SU-DHL-6 (cell line): Measurements from ENCODE around the gene MMP20.

Source experiments
- H2AFZ ChIP-seq: fragments of 200-600 bp; sonication (generic); 2 replicates; pipeline ENCODE4 v1.6.1; 2014; ENCODE audit warnings: low read depth, mild to moderate bottlenecking, moderate library complexity, mixed read lengths, antibody characterized with exemption, low read length; ENCODE audit not compliant: severe bottlenecking
- H3F3A ChIP-seq: fragments of 200-600 bp; shearing (Covaris generic); 2 replicates; pipeline ENCODE4 v1.6.0; 2016; ENCODE audit warnings: antibody characterized with exemption, mild to moderate bottlenecking; ENCODE audit not compliant: insufficient read depth
- H3K27ac ChIP-seq: fragments of 200-600 bp; sonication (generic); 2 replicates; pipeline ENCODE4 v1.5.1; 2016; ENCODE audit warnings: low read depth, mild to moderate bottlenecking, low read length, moderate library complexity, mixed read lengths
- H3K27me3 ChIP-seq: fragments of 200-600 bp; sonication (generic), shearing (Covaris generic); 2 replicates; pipeline ENCODE4 v1.6.0; 2014; ENCODE audit warnings: mild to moderate bottlenecking, low read length
- H3K36me3 ChIP-seq: fragments of 200-600 bp; sonication (generic); 2 replicates; pipeline ENCODE4 v1.6.1; 2014; ENCODE audit warnings: mild to moderate bottlenecking, low read length, mixed read lengths
- H3K4me2 ChIP-seq: fragments of 300-600, 200-600 bp; shearing (Covaris generic), sonication (generic); 2 replicates; pipeline ENCODE4 v1.6.0; 2014; ENCODE audit warnings: low read length, low read depth, mild to moderate bottlenecking; ENCODE audit not compliant: poor library complexity, severe bottlenecking
- H3K4me3 ChIP-seq: fragments of 200-600 bp; sonication (generic); 2 replicates; pipeline ENCODE4 v1.5.1; 2014; ENCODE audit warnings: antibody characterized with exemption, low read length, mild to moderate bottlenecking, mixed read lengths; ENCODE audit not compliant: insufficient read depth, poor library complexity, severe bottlenecking
- H3K79me2 ChIP-seq: fragments of 200-600 bp; sonication (generic); 2 replicates; pipeline ENCODE4 v1.6.1; 2014; ENCODE audit warnings: mild to moderate bottlenecking, low read length, moderate library complexity; ENCODE audit not compliant: insufficient read depth
- H3K9ac ChIP-seq: fragments of 200-600 bp; sonication (generic); 2 replicates; pipeline ENCODE4 v1.7.0; 2014; ENCODE audit warnings: mild to moderate bottlenecking, low read length
- H3K9me2 ChIP-seq: fragments of 200-600 bp; sonication (generic); replicated peaks from 2 replicates; pipeline ENCODE4 v1.6.1; 2014; ENCODE audit warnings: low read length; ENCODE audit not compliant: insufficient read depth
- H3K9me3 ChIP-seq: fragments of 200-600 bp; sonication (generic); 2 replicates; pipeline ENCODE4 v1.6.1; 2014; ENCODE audit warnings: low read length, mixed read lengths; ENCODE audit not compliant: insufficient read depth
- H4K20me1 ChIP-seq: fragments of 200-600 bp; sonication (generic); 2 replicates; pipeline ENCODE4 v1.6.1; 2014; ENCODE audit warnings: low read depth, mild to moderate bottlenecking, antibody characterized with exemption, low read length, moderate library complexity, mixed read lengths
- EZH2phosphoT487 ChIP-seq: fragments of 200-600 bp; sonication (generic), shearing (Covaris generic); conservative IDR thresholded peaks from 2 replicates; pipeline ENCODE4 v1.6.1; 2018; ENCODE audit warnings: mild to moderate bottlenecking, antibody characterized with exemption, low read length, moderate library complexity, mixed read lengths
- TF ChIP-seq, protein P1 (sequence below): fragments of 200-600 bp; sonication (generic); IDR thresholded peaks from one replicate; pipeline ENCODE4 v1.5.1; 2017; ENCODE audit warnings: antibody characterized with exemption, mild to moderate bottlenecking, low read length, moderate library complexity; ENCODE audit not compliant: insufficient read depth, poor library complexity, severe bottlenecking

The MMP20 gene

GRCh38 chr11:102546923-102547471 lies 78.1 kb downstream of the MMP20 start:
- peak overlapping the region; percentile 64 for H2AFZ ChIP-seq

GRCh38 chr11:102546427-102546826 lies 78.7 kb downstream of the MMP20 start:
- H3K27ac ChIP-seq = peak overlapping the region; percentile 71
- H3K9ac ChIP-seq = peak overlapping the region; percentile 13; the same call in 1 of the 2 replicates
- peak overlapping the region; percentile 47 for H3K4me2 ChIP-seq
- TF ChIP-seq, protein P1, sequence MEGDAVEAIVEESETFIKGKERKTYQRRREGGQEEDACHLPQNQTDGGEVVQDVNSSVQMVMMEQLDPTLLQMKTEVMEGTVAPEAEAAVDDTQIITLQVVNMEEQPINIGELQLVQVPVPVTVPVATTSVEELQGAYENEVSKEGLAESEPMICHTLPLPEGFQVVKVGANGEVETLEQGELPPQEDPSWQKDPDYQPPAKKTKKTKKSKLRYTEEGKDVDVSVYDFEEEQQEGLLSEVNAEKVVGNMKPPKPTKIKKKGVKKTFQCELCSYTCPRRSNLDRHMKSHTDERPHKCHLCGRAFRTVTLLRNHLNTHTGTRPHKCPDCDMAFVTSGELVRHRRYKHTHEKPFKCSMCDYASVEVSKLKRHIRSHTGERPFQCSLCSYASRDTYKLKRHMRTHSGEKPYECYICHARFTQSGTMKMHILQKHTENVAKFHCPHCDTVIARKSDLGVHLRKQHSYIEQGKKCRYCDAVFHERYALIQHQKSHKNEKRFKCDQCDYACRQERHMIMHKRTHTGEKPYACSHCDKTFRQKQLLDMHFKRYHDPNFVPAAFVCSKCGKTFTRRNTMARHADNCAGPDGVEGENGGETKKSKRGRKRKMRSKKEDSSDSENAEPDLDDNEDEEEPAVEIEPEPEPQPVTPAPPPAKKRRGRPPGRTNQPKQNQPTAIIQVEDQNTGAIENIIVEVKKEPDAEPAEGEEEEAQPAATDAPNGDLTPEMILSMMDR = no peak
- no peak for TF ChIP-seq EZH2phosphoT487
- H2AFZ ChIP-seq = peak overlapping the region; percentile 64
- H4K20me1 ChIP-seq = no peaks in the 10 kb centered on the region
- no peaks in the 10 kb centered on the region for H3K79me2 ChIP-seq
- no peaks in the 10 kb centered on the region for H3K9me3 ChIP-seq
- no peaks in the 10 kb centered on the region for H3K27me3 ChIP-seq
- peak overlapping the region; percentile 5 for H3K4me3 ChIP-seq
- peaks cover 12% of the 10 kb centered on the region for H3F3A ChIP-seq
- no peaks in the 10 kb centered on the region for H3K9me2 ChIP-seq
- no peaks in the 10 kb centered on the region for H3K36me3 ChIP-seq

More at GRCh38 chr11:102546923-102547471, 78.1 kb downstream of the MMP20 start:
- no peaks in the 10 kb centered on the region for H3K36me3 ChIP-seq
- no peaks in the 10 kb centered on the region for H4K20me1 ChIP-seq
- H3K4me3 ChIP-seq = peak overlapping the region; percentile 5
- peak overlapping the region; percentile 71 for H3K27ac ChIP-seq
- TF ChIP-seq, protein P1 = no peak
- TF ChIP-seq EZH2phosphoT487 = no peak
- H3K27me3 ChIP-seq = no peaks in the 10 kb centered on the region
- H3K9me2 ChIP-seq = no peaks in the 10 kb centered on the region
- no peaks in the 10 kb centered on the region for H3K79me2 ChIP-seq
- peak overlapping the region; percentile 19; the same call in 1 of the 2 replicates for H3K9ac ChIP-seq
- H3K9me3 ChIP-seq = no peaks in the 10 kb centered on the region
- H3K4me2 ChIP-seq = peak overlapping the region; percentile 47
- H3F3A ChIP-seq = peaks cover 12% of the 10 kb centered on the region

DNA sequence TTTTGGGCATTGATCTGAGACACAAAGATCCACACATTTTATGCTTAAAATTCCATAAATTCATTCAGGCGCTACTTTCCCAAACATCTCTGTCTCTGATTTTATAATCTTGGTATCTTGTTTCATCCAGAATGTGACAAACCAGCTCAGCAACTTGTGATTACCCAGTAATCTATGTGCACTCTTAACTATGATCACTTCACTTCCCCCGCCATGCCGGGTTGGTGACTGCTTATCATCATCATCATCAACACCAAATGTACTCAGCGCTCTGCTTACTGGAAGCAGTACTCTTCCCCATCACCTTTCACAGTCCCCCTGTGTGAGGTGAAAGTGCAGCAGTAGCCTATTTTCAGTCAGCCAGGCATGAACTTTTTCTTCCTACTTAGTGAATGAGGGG lies 79.4 kb downstream of the MMP20 start:
- Histone ChIP-seq H3K9me3 (no peaks in the 10 kb centered on the region), H3K9me2 (no peaks in the 10 kb centered on the region), H3K27me3 (no peaks in the 10 kb centered on the region), H3K9ac (peak overlapping the region; percentile 13; the same call in 1 of the 2 replicates), H3K4me2 (peak overlapping the region; percentile 47), H2AFZ (peak overlapping the region; percentile 64), H3K36me3 (no peaks in the 10 kb centered on the region), H4K20me1 (no peaks in the 10 kb centered on the region), H3F3A (peaks cover 12% of the 10 kb centered on the region), H3K4me3 (no peak overlapping the region), H3K27ac (peak overlapping the region; percentile 71), H3K79me2 (no peaks in the 10 kb centered on the region)
- no peak for TF ChIP-seq EZH2phosphoT487
- TF ChIP-seq, protein P1 = no peak
